ENCODE measurements around the gene HK3.

GRCh38 chr5:176863041-176863764 is 35.9 kb downstream of the HK3 start:
- TF ChIP-seq THRA (IDR thresholded peaks at IDR 0.05) (no peak), PTBP1 (IDR thresholded peaks at IDR 0.05; ENCODE audit: low read depth, low read length) (no peak), FIP1L1 (IDR thresholded peaks at IDR 0.05; ENCODE audit: low read depth, low read length, poor library complexity, severe bottlenecking) (no peak), RAD21 (CRISPR knock-in tag; conservative IDR thresholded peaks at IDR 0.05 in 1 of 2, IDR thresholded peaks at IDR 0.05 in 1 of 2) (no peak), SP1 (CRISPR knock-in tag; IDR thresholded peaks at IDR 0.05) (no peak), ZNF398 (CRISPR knock-in tag; IDR thresholded peaks at IDR 0.05) (no peak), ARID2 (IDR thresholded peaks at IDR 0.05) (no peak), BRF1 (IDR thresholded peaks at IDR 0.05; ENCODE audit: borderline replicate concordance, extremely low read depth, insufficient read length) (no peak), GATA2 (CRISPR knock-in tag; IDR thresholded peaks at IDR 0.05) (no peak), CTCF (IDR thresholded peaks at IDR 0.05 in 2 of 3, conservative IDR thresholded peaks at IDR 0.05 in 1 of 3; ENCODE audit: insufficient read depth in 2 of 3, low read depth in 1 of 3, low read length in 3 of 3) (no peak), MAZ (CRISPR knock-in tag; conservative IDR thresholded peaks at IDR 0.05 in 1 of 2, IDR thresholded peaks at IDR 0.05 in 1 of 2) (no peak), HDAC6 (IDR thresholded peaks at IDR 0.05; ENCODE audit: low read depth, low read length) (no peak), ZNF282 (CRISPR knock-in tag; IDR thresholded peaks at IDR 0.05) (no peak), DPF2 (IDR thresholded peaks at IDR 0.05) (no peak)

Measured in K562 (cell line).